ENCODE results near the gene EGFL7. TPM values are rescaled to one million over a fixed set of nuclear protein-coding genes. Genes with fewer than 3 reads are reported as not detected.

The EGFL7 gene
- total RNA-seq, 1 donor from 2014 or later, result 16.5 TPM

GRCh38 chr9:136675477-136676296 lies 13.0 kb downstream of the EGFL7 start:
- DNase-seq (ENCODE audit: low spot score), result no peak
- Histone ChIP-seq H3K9me3 (ENCODE audit: low read depth) (no peaks in the 10 kb centered on the region), H3K4me3 (no peak overlapping the region), H4K20me1 (ENCODE audit: low read depth) (no peaks in the 10 kb centered on the region), H3K27ac (no peak overlapping the region), H3K4me2 (no peak overlapping the region), H2AFZ (replicated peaks) (no peak overlapping the region), H3K36me3 (no peaks in the 10 kb centered on the region), H3K27me3 (no peaks in the 10 kb centered on the region), H3K9ac (no peak overlapping the region), H3F3A (ENCODE audit: low read depth) (no peaks in the 10 kb centered on the region), H3K4me1 (no peaks in the 10 kb centered on the region), H3K79me2 (ENCODE audit: low read depth) (no peaks in the 10 kb centered on the region)
- Mint-ChIP-seq H3K27me3 (ENCODE audit: insufficient read depth, low read depth) (peaks cover 5% of the 10 kb centered on the region), H3K27ac (no peak overlapping the region), H3K4me3 (no peak overlapping the region), H3K9me3 (no peaks in the 10 kb centered on the region), H3K4me1 (peaks cover 5% of the 10 kb centered on the region), H3K36me3 (no peaks in the 10 kb centered on the region)
- TF ChIP-seq CTCF (IDR thresholded peaks at IDR 0.05) (no peak), EZH2 (IDR thresholded peaks at IDR 0.05) (no peak), EZH2phosphoT487 (IDR thresholded peaks at IDR 0.05) (no peak)

- no peaks in the 10 kb centered on the region for H3K9me3 Mint-ChIP-seq
- no peaks in the 10 kb centered on the region for H3K36me3 ChIP-seq
- TF ChIP-seq EZH2 (IDR thresholded peaks at IDR 0.05) (no peak), EZH2phosphoT487 (IDR thresholded peaks at IDR 0.05) (no peak), CTCF (IDR thresholded peaks at IDR 0.05) (no peak)
- H3K27ac ChIP-seq, result no peak overlapping the region
- H3K79me2 ChIP-seq (ENCODE audit: low read depth), result no peaks in the 10 kb centered on the region
- no peak overlapping the region for H3K27ac Mint-ChIP-seq
- no peaks in the 10 kb centered on the region for H3F3A ChIP-seq (ENCODE audit: low read depth)
- no peaks in the 10 kb centered on the region for H3K36me3 Mint-ChIP-seq
- no peaks in the 10 kb centered on the region for H3K9me3 ChIP-seq (ENCODE audit: low read depth)
- DNase-seq (ENCODE audit: low spot score), result no peak
- H3K4me1 Mint-ChIP-seq, result peaks cover 7% of the 10 kb centered on the region
- no peak overlapping the region for H2AFZ ChIP-seq (replicated peaks)
- H3K27me3 ChIP-seq, result no peaks in the 10 kb centered on the region
- no peak overlapping the region for H3K4me2 ChIP-seq
- no peaks in the 10 kb centered on the region for H3K4me1 ChIP-seq
- peaks cover 5% of the 10 kb centered on the region for H3K27me3 Mint-ChIP-seq (ENCODE audit: insufficient read depth, low read depth)
- no peak overlapping the region for H3K4me3 Mint-ChIP-seq
- no peak overlapping the region for H3K4me3 ChIP-seq
- no peaks in the 10 kb centered on the region for H4K20me1 ChIP-seq (ENCODE audit: low read depth)
- H3K9ac ChIP-seq, result no peak overlapping the region
Observed at GRCh38 chr9:136676297-136676794, 13.6 kb downstream of the EGFL7 start.

GRCh38 chr9:136676920-136677686 lies 14.4 kb downstream of the EGFL7 start:
- H3K4me1 Mint-ChIP-seq, result peaks cover 8% of the 10 kb centered on the region
- H3K4me3 ChIP-seq, result no peak overlapping the region
- no peaks in the 10 kb centered on the region for H3K27me3 ChIP-seq
- H3K9me3 ChIP-seq (ENCODE audit: low read depth), result no peaks in the 10 kb centered on the region
- H3K4me3 Mint-ChIP-seq, result no peak overlapping the region
- no peak overlapping the region for H3K27ac ChIP-seq
- DNase-seq (ENCODE audit: low spot score), result no peak
- no peaks in the 10 kb centered on the region for H3K9me3 Mint-ChIP-seq
- no peaks in the 10 kb centered on the region for H3F3A ChIP-seq (ENCODE audit: low read depth)
- no peaks in the 10 kb centered on the region for H3K79me2 ChIP-seq (ENCODE audit: low read depth)
- no peaks in the 10 kb centered on the region for H3K36me3 ChIP-seq
- H3K27me3 Mint-ChIP-seq (ENCODE audit: insufficient read depth, low read depth), result peaks cover 5% of the 10 kb centered on the region
- H3K4me1 ChIP-seq, result no peaks in the 10 kb centered on the region
- no peaks in the 10 kb centered on the region for H3K36me3 Mint-ChIP-seq
- no peak overlapping the region for H3K4me2 ChIP-seq
- H3K9ac ChIP-seq, result no peak overlapping the region
- TF ChIP-seq CTCF (IDR thresholded peaks at IDR 0.05), result no peak
- no peak for TF ChIP-seq EZH2phosphoT487 (IDR thresholded peaks at IDR 0.05)
- no peak for TF ChIP-seq EZH2 (IDR thresholded peaks at IDR 0.05)
- H4K20me1 ChIP-seq (ENCODE audit: low read depth), result no peaks in the 10 kb centered on the region
- no peak overlapping the region for H2AFZ ChIP-seq (replicated peaks)
- H3K27ac Mint-ChIP-seq, result no peak overlapping the region
